Measurements from ENCODE around the gene NDUFS2. TPM values are rescaled to one million over a fixed set of nuclear protein-coding genes. Genes with fewer than 3 reads are reported as not detected.

Gene NDUFS2
- total and polyA plus RNA-seq, 7 donors: 204 to 336 (median 232) TPM

- Histone ChIP-seq H3K36me3 (ENCODE audit: insufficient read depth in 1 of 2, low read depth in 1 of 2) (peaks cover 8 to 30% of the 10 kb centered on the region in 2 donors), H3K27ac (peak within 1 kb of the TSS; percentile 77), H3K4me1 (peaks cover 12% of the 10 kb centered on the region), H3K9me3 (no peaks in the 10 kb centered on the region), H3K4me3 (peak within 1 kb of the TSS; percentile 85), H3K27me3 (ENCODE audit: insufficient read depth in 3 of 3, low read length in 2 of 3) (no peaks in the 10 kb centered on the region)
- peak; percentile 89 to 95 for DNase-seq
- ATAC-seq: peak; percentile 95 to 98 (median 96)
- intact Hi-C loops (cut with DNase I): loop anchor here (2.0 to 5.0 kb wide), 4 partner anchors 67 to 157 kb away; partner anchors contain the start of gene SDHC (in 1 of the 2)
- peak; percentile 58 for TF ChIP-seq CTCF (IDR thresholded peaks at IDR 0.05)
- 4% methylated on average over 16 of the region's 16 CpGs for WGBS, 3 donors
These were observed 23.6 kb downstream of the NDUFS2 start, which contains the start of gene TOMM40L for GRCh38 chr1:161225534-161226319. Gene TOMM40L, plus strand, starts transcription at chr1:161226060. Its CDS starts 430 bp downstream, at chr1:161226490.

GRCh38 chr1:161226320-161226711, 24.1 kb downstream of the NDUFS2 start:
- Histone ChIP-seq H3K27ac (peak overlapping the region; percentile 77), H3K36me3 (ENCODE audit: insufficient read depth in 1 of 2, low read depth in 1 of 2) (peaks cover 8 to 32% of the 10 kb centered on the region in 2 donors), H3K4me1 (peaks cover 12% of the 10 kb centered on the region), H3K4me3 (peak overlapping the region; percentile 85), H3K9me3 (no peaks in the 10 kb centered on the region), H3K27me3 (ENCODE audit: insufficient read depth in 3 of 3, low read length in 2 of 3) (no peaks in the 10 kb centered on the region)
- DNase-seq (peak in 1 of 2 donors; percentile 54), ATAC-seq (peak in 1 of 4 donors; percentile 6)
- intact Hi-C loops (cut with DNase I): loop anchor here (2.0 to 5.0 kb wide), 4 partner anchors 66 to 156 kb away; partner anchors contain the start of gene SDHC (in 1 of the 2)
- 7 to 13% (median 8%) methylated on average over 14 to 15 of the region's 15 CpGs for WGBS, 3 donors
- no peak for TF ChIP-seq CTCF (IDR thresholded peaks at IDR 0.05)

GRCh38 chr1:161226759-161227158, 24.6 kb downstream of the NDUFS2 start:
- 43 to 59% (median 49%) methylated on average over 3 of the region's 3 CpGs for WGBS, 3 donors
- no peak for DNase-seq
- no peak for TF ChIP-seq CTCF (IDR thresholded peaks at IDR 0.05)
- intact Hi-C loops (cut with DNase I): loop anchor here (2.0 to 5.0 kb wide), 4 partner anchors 66 to 156 kb away; partner anchors contain the start of gene SDHC (in 1 of the 2)
- Histone ChIP-seq H3K27ac (peak overlapping the region; percentile 77), H3K4me3 (peak overlapping the region; percentile 85), H3K4me1 (peaks cover 12% of the 10 kb centered on the region), H3K36me3 (ENCODE audit: insufficient read depth in 1 of 2, low read depth in 1 of 2) (peaks cover 8 to 32% of the 10 kb centered on the region in 2 donors), H3K9me3 (no peaks in the 10 kb centered on the region), H3K27me3 (ENCODE audit: insufficient read depth in 3 of 3, low read length in 2 of 3) (no peaks in the 10 kb centered on the region)
- no peak for ATAC-seq

- Histone ChIP-seq H3K4me3 (peak overlapping the region; percentile 85), H3K27me3 (ENCODE audit: insufficient read depth in 3 of 3, low read length in 2 of 3) (no peaks in the 10 kb centered on the region), H3K36me3 (ENCODE audit: insufficient read depth in 1 of 2, low read depth in 1 of 2) (peaks cover 8 to 32% of the 10 kb centered on the region in 2 donors), H3K4me1 (peaks cover 12% of the 10 kb centered on the region), H3K9me3 (no peaks in the 10 kb centered on the region), H3K27ac (peak overlapping the region; percentile 77)
- 47 to 49% (median 48%) methylated on average over 11 of the region's 11 CpGs for WGBS, 3 donors
- TF ChIP-seq CTCF (IDR thresholded peaks at IDR 0.05): peak; percentile 93
- peak; percentile 61 to 76 (median 66) for ATAC-seq
- intact Hi-C loops (cut with DNase I): loop anchor here (2.0 to 5.0 kb wide), 4 partner anchors 65 to 155 kb away; partner anchors contain the start of gene SDHC (in 1 of the 2)
- peak; percentile 87 to 92 for DNase-seq
These were observed 25.2 kb downstream of the NDUFS2 start for GRCh38 chr1:161227196-161227871.

Measured in psoas muscle (tissue), 8 donors.